Measurements from ENCODE around the gene GP1BB.
A peak's percentile ranks its signal among the peaks of the same experiment; 100 is the strongest.

The GP1BB gene

DNA sequence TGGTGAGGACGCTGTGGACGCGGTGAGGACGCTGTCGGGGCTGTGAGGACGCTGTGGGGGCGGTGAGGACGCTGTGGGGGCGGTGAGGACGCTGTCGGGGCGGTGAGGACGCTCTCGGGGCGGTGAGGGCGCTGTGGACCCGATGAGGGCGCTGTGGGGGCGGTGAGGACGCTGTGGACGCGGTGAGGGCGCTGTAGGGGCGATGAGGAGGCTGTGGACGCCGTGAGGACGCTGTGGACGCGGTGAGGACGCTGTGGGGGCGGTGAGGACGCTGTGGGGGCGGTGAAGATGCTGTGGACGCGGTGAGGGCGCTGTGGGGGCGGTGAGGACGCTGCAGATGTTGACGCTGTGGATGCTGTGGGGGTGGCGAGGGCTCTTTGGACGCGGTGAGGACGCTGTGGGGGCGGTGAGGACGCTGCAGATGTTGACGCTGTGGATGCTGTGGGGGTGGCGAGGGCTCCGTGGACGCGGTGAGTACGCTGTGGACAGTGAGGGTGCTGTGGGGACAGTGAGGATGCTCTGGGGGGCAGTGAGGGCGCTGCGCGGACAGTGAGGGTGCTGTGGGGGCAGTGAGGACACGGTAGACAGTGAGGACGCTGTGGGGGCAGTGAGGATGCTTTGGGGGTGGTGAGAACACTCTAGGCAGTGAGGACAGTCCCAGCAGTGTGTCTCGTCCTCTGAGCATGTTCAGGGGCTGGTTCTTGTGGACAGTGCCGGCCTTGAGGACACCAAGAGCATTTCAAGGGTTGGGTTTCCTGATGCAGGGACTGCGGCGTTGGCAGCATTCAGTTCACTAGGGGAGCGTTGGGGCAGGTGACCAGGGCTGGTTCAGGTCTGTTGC, 4.2 kb downstream of the GP1BB start:
- DNase-seq = no peak

DNA sequence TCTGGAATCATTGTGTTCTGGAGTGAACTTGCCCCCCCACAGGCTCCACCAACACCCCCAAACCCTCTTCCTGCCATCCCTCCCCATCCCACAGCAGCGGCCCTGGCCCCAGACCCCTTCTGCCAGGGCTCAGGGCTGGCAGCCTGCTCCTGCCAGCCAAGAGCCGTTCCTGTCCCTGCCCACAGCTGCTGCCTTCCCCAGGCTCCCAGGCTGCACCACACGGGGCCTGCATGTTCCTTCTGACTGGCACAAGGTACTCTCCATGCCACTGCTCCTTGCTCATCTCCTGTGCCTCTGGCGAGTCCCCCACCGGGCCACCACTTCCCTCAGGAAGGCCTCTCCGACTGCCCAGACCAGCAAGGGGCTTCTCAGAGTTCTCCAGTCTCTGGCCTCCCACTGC, 4.9 kb downstream of the GP1BB start:
- DNase-seq = no peak

DNA sequence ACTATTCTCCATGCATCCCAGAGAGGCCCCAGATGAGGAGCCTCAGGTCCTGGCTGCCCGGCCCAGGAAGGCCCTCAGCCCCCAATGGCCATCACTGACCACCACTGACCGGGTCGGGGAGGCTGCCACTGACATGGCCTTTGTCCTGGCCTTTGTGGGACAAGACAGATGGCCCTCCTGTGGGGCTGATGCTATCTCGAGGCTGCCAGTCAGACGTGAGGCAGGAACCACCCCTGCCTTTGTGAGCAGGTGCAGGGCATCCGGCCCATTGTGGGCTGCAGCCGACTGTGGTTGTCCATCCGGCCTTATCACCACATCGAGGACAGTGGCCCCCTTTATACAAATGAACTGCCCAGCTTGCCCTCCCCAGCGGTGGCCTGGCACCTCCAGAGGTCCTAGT, 5.5 kb downstream of the GP1BB start:
- DNase-seq = no peak

DNA sequence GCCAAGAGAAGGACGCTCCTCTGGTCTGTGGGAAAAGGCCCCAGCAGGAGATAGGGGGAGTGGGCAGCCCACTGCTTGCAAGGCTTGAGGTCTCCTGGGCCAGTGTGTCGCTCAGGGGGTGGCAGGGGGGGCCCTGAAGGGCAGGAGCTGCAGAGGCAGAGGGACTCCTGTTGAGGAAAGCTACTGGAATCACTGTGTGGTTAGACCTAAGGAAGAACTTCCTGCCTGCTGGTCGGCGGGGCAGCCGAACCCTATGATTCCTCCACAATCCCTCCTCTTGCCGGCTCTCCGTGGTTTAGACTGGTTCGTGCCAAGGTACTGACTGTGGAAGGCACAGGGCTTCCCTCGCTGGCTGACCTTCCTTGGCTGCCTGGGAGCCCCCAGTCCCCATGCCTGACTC, 6.2 kb downstream of the GP1BB start:
- no peak for DNase-seq

DNA sequence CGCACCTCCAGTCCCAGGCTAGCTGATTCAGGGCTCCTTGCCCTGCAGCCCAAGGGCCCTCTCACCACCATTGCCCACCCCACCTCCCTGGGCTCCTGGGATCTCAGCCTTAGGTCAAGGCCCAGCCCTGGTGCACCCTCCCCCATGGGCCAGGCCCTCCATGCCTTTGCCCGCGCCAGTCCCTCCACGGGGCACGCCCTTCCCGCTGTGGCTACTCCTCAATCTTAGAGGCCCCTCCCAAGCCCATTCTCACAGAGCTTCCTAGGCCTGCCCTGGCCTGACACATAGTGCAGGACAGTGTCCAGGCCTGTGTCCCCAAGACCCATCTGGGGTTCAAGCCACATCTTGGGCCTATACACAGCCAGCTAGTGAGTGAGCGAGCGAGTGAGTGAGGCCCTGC, 6.9 kb downstream of the GP1BB start:
- DNase-seq = no peak

DNA sequence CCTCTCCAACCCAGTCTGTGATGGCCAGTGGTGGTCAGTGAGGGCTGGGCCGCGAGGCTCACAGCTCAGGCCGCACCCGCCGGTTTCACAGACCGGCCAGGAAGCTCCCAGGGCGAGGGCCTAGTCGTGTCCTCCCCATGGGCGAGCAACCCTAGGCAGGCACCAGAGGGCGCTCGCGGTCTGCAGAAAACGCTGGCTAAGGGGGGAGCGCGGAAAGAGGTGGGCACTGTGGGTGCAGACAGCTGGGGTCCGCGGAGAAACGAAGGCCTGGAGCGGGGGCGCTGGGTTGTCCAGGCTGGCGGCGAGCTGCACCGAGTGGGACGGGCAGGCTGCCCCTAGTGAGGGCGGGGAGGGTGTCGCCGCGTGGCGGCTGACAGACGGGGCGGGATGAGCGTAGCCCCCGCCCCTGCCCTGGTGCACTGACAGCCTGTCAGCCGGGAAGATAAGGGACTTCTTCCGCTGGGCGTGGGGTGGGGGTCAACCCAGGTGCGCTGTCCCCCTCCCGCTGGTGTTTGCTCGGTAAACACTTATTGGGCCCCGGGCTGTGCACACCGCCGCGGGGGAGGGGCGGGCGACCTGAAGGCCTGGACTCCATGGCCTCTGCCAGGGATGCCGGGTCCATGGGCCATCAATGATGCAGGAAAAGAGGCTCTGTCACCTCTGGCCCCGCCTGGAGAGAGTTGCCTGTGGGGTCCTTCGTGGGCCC, 7.5 kb downstream of the GP1BB start:
- DNase-seq = peak; percentile 69

DNA sequence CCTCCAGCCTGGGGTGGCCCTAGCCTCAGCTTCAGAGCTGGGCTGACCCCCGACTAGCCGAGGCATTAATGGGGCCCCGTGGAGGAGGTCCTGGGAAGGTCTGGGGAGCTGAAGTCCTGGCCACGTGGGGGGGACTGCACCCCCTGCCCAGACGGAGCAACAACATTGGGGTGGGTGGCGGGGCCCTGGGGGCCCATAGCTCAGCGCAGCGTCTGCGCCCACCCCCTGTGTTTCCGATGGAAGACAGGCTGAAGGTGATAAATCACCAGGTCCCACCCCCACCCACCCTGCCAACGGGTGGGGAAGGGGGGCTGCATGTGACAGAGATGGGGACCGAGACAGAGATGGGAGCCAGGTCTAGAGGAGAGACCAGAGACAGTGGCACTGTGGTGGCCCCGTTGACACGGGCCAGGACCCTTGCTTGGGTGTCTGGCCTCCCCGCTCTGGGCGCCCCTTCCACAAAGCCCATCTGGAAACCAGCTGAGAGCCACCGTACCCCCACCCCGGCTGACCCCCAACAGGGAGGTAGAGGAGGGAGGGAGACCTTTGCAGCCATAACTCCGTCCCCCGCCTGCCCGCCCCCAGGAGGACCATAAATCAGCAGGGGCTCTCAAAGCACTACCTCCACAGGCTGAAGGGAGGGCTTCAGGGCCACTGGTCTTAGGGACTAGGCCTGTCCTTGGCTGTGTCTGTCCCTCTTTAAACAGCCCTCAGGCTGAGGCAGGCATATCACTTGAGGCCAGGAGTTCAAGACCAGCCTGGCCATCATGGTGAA, 8.2 kb downstream of the GP1BB start:
- DNase-seq = no peak

DNA sequence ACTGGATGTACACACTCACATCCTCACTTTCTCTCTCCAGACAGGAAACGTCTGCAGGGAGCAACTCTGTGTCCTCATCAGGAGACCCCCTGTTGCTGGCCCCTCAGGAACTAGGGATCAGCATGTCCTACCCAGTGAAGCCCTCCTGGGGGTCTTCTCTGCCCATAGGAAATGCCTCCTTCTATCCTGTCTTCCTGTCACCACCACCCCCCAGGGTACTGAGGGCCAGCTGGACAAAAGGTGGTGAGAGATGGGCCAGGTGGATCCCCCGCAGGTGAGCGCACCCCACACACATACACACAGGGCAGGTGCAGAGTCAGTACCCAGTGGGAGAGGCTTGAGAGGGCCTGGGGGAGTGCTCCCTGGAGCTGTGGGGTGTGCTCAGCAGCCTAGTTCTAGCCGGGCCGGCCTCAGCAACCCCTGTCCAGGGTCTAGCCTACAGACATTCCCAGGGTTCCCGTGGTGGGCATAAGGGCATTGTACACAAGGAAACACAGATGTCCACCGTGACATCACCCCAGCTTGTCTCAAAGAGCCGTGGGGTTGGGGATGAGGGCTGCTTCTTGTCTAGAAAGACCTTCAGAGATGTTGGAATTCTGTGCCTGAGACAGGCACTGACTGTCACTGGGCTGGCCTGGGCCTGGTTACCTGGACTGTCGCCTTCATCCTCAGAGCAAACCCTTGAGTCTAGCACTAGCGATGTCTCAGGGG, 9.2 kb downstream of the GP1BB start:
- DNase-seq = no peak

DNA sequence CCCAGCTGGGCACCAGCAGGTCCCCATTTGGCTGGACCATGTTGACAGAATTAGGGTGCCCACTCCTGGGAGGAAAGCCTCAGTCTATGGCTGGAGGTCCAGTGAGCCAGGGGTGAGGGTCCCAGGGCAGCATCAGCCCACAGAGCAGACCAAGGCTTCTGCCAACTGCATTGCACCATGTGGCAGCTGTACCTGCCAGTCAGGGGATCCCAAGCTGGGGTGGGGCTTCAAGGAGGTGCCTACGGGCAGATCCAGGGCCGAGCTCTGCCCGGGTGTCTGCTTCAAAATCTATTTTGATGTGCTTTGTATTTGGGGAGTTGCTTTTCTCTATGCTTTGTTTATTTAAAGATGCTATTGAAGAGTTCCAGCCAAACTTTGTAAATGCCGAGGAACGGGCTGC, 10.4 kb downstream of the GP1BB start:
- no peak for DNase-seq

DNA sequence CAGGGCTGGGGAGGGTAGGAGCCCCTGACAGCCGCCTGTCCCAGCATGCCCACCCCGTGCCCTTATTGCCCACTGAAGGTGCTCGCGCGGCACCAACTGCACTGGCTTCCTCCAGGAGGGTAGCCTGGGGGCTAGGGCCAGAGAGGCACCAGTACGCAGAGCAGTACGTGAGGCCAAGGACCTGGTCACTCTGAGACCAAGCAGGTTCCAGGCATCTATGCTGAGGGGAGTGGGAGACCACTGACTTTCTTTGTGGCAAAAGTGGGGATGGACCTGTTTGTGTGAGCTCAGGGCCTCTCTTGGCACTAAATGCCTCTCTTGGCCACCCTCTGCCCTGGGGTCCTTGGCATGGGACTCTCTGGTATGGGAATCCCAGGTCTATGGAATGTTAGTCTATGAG, 10.8 kb downstream of the GP1BB start:
- no peak for DNase-seq

DNA sequence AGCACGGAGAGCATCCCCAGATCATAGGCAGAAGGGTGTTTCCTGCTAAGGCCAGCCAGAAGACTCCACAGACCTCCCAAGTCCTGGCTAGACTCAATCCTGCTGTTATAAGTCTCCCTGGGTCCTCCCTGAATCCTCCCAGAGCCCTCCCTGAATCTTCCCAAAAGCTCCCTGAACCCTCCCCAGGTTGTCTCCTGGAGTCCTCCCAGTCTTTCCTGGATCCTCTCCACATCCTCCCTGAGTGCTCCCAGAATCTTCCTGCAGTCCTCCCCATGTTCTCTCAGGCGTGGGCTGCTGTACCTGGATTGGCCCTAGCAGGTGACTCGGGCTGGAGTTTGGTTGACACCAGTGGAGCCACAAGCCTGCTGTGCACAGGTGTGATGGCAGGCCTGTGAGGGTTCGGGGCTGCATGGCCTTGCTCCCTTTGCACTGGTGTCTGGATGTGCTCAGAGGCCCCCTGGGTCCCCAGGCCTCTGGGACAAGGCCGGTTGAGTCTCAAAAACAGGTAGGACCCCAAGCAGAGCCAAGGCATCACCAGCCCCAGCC, 11.6 kb downstream of the GP1BB start:
- DNase-seq = no peak

DNA sequence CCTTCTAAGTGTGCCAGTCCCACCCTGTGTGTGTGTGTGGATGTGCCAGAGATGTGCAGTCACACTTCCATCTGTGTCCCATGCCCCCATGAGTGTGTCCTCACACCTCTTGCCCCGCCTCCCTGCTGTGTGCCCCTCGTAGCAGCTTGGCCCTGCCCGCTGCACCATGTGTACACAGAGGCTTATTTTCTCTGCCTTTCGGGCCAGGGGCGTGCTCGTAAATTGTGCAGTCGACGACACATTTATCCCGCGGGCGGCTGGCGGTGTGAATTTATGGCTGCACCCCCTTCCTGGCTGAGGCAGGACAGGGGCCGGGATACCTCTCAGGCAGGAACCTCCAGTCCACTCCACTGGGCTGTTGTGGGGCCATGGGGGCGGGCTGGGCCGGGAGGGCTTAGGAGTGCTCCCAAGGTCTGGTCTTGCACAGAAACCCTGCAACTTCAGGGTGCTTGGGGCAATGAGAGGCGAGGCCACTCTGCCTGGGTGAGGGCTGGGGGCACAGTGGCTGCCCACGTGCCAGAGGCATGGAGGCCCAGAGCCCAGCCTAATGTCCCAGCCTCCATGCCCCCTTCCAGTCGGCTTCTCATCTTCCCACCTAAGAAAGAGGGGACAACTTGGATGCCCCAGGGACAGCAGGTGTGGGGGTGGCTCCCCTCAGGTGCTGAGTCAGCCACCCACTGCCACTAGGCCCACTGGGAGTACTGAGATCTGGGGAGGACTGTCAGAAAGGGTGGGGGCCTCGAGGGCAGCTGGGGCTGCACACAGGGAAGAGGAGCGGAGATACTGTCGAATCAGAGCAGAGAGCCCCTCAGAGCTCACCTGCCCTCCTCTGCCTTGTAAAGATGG, 12.5 kb downstream of the GP1BB start:
- DNase-seq = no peak

DNA sequence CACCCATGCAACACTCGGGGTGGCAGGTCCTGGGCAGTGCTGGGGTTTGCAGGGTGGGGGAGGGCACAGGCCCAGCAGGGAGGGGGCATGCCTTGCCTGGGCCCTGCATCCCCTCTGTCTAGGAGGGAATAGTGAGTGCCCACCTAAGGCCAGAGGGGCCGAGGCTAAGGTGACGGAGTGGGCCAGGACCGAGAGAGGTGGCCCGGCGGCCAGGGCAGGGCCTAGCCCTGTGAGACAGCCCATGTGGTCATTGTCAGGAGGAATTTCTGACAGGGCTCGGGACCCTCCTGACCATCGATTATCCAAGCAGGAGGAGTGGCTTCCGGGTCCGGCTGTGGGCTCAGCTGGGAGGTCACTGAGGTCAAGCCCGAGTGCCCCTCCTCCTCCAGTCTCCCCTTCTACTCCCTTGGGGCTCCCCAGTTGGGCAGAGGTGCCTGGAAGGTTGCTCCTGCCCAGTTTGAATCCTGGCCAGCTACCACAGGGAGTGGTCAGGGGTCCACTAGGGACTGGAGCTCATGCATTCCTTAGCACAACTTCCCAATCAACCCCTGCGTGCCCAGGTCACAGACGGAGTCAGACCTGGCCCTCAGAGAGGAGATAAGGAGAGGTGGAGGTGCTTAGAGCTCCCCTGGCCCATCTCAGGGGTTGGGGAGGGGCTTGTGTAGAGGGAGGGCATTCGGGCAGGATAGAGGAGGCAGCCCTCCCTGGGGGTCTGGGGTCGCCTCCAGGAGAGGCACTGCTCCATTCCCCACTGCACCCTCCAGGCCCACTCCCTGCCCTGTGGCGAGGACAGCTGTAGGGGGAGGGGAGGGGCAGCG, 14.7 kb downstream of the GP1BB start:
- DNase-seq = no peak

DNA sequence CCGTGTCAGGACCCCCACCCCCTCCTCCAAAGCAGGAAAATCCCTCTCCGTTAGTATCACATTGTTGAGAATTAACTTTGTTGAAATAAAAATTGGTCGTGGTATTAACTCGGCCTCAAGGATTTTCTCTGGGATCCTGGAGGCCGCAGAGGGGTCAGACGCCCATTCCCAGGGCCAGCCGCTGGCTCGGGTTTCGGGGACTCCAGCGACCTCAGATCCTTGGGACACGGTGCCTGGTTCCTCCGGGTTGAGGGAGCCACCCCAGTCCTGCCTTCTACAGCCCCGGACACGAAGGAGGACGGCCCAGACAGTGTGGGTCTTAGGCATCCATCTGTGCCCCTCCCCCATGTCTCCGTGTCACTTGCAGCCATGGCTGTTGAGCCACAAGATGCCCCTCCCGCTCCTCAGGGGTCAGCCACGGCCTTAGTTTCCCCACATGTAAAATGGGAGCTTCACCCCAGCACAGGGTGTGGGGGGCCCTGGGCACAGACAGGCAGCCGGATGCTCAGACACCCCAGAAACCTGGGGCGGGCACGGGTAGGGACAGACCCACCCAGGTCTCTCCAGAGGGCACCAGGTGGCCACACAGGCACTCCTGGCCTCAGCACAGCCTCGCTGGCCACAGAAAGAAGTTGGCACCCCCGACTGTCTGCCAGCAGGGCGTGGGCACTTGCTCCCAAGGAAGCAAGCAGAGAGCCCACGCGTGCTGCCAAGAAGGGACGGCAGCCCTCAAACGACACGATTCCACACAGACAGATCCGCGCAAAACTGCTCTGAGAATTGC, 15.5 kb downstream of the GP1BB start:
- DNase-seq = no peak

DNA sequence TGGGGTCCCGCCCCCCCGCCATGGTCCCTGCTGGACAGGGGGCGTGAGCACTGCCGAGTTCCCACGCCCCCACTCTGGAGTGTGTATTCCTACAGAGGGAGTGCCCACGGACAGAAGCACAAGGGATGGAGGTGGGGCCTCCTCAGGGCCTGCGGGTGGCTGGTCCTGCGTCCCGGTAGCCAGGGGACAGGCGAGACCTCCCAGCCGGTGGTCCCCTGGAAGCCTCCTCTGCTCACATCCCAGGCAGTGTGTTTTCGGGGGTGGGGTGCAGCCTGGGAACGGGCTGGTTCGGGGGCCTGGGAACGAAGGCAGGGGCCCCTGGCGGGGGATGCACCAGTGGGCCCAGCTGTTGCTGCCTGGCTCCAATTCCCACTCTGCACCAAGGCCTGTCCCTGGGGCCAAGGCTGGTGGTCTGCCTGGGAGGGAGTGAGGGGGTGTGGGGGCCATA, 16.1 kb downstream of the GP1BB start:
- DNase-seq = no peak

DNA sequence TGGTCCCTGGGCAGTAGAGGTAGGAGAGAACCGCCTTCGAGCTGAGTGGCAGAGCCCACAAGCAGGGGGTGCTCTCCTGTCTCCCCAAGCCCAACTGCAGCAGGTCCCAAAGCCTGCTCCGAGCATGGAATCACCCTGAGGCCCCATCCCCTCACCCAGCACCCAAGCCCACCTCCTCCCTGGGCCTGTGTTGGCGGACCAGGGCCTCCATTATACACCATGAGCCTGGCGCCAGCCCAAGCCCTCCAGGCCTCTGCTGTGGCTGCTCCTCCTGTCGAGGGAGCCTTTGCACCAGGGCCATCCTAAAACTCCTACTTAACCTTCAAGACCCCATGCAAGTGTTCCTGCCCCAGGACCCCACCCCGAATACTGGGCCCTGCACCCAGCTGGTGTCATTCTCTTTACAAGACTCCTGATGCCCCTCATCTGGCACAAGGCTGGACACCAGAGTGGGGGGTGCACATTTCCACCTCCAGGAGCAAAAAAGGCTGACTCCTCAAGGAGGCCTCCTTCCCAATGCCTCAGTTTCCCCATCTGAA, 16.6 kb downstream of the GP1BB start:
- DNase-seq = no peak

DNA sequence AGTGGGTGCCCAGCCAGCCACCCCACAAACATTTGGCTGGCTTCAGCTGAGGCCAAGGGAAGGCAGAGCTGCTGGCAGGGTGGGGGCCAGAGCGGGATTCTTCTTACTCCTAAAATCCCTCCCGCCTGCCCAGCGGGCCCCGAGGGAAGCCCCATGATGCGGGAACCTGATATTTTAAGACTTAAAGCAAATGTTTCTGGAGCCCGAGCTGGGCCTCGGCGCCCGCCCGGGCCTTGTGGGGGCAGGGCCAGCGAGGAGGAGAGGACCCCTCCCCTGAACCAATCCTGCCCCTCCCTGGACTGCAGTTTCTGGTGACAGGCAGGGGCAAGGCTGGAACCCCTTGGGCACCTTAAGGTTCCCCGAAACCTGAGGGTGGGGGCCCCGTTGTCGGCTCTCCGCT, 17.2 kb downstream of the GP1BB start:
- DNase-seq = no peak

DNA sequence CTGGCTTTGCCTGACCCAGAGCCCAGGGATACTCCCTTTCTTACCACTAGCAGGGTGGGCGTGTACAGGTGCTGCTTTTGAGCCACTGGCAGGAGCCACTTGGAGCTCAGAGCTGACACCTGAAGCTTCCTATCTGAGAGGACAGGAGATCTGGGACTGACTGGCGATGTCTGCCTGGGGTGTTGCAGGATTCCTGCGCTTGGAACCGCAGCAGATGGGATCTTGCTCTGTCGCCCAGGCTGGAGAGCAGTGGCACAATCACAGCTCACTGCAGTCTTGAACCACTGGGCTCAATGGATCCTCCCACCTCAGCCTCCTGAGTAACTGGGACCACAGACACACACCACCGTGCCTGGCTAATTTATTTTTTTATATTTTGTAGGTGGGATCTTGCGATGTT, 17.7 kb downstream of the GP1BB start:
- no peak for DNase-seq

DNA sequence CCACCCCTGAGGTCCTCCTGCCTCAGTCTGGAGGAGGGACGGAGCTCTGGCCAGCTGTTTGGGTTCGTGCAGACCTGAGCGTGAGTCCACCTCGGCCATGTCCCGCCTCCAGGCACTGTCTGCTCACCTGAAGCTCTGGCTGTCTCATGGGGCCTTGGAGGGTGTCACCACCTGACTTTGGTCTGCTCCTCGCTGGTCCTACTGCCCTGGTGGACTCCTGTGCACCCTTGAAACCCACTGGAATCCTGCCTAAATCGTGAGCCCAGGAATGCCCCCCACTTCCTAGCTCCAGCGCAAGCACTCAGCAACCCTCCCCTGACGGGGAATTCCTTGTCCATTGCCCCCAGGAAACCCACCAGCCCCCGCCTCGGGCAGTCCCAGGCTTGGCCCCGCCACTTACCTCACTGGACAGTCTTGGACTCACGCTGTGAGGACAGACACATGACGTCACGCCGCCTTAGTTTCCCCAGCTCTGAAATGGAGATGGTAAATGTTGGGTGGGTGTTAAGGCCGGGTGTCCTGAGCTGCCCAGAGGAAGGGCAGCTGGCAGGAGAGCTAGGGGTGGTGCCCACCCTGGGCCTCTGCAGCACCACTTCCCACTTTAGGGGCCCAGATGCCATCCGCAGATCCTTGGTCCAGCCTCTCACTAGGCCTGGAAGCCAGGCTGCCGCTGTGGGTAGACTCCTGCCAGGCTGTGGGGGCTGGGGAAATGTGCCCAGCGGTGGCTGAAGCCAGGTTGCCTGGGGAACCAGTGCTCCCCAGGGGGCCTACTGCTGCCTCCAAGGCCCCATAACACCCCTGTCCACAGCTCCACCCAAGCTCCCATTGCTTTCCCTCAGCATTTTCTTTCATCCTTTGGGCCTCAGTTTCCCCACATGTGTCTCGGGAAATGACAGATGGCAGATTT, 19.1 kb downstream of the GP1BB start:
- DNase-seq = no peak
